Sigmoid colon (tissue), 7 donors: ENCODE measurements around the gene GALNT13. TPM values are rescaled to one million over a fixed set of nuclear protein-coding genes. Genes with fewer than 3 reads are reported as not detected.
A peak's percentile ranks its signal among the peaks of the same experiment; 100 is the strongest.

Experiments used
- DNase-seq: peaks from one replicate; pipeline ENCODE4 v3.0.0-alpha.2; 2019
- H3K27ac ChIP-seq, 4 donors: fragments of 200-600 bp; sonication (generic); one replicate each; pipeline ENCODE4 v1.5.1; 2016 to 2019; ENCODE audit warnings: mild to moderate bottlenecking in 1 of 4
- H3K27me3 ChIP-seq, 3 donors: fragments of 200-600 bp; sonication (generic); one replicate each; pipeline ENCODE4 v1.5.1; 2019; ENCODE audit warnings: mild to moderate bottlenecking in 1 of 3
- H3K36me3 ChIP-seq, 4 donors: fragments of 200-600 bp; sonication (generic); one replicate each; pipeline ENCODE4 v1.5.1; 2016 to 2019
- H3K4me1 ChIP-seq, 4 donors: fragments of 200-600 bp; sonication (generic); one replicate each; pipeline ENCODE4 v1.5.1; 2017 to 2019
- H3K4me3 ChIP-seq, 4 donors: fragments of 200-600 bp; sonication (generic); one replicate each; pipeline ENCODE4 v1.5.1; 2017 to 2019; ENCODE audit warnings: mild to moderate bottlenecking in 2 of 4, moderate library complexity in 1 of 4
- H3K9me3 ChIP-seq, 4 donors: fragments of 200-600 bp in 3 of 4; sonication (generic) in 3 of 4; one replicate each; pipeline versions ENCODE4 v1.5.1 to v1.6.1; 2013 to 2019
- EP300 ChIP-seq, 4 donors: sonication (generic); formaldehyde crosslinking; IDR thresholded peaks; one replicate each; pipeline ENCODE4 v1.6.1; 2017; ENCODE audit warnings: antibody characterized with exemption in 4 of 4
- POLR2A ChIP-seq, 2 donors: fragments of 450-650 bp; IDR thresholded peaks; one replicate each; pipeline ENCODE4 v1.6.1; 2016; ENCODE audit warnings: antibody characterized with exemption in 2 of 2, mild to moderate bottlenecking in 2 of 2, moderate library complexity in 2 of 2
- POLR2AphosphoS5 ChIP-seq, 4 donors: sonication (generic); formaldehyde crosslinking; IDR thresholded peaks; one replicate each; pipeline ENCODE4 v1.6.1; 2017; ENCODE audit warnings: antibody characterized with exemption in 4 of 4
- WGBS, 2 donors: extraction: QIAGEN DNeasy Blood & Tissue Kit; methylation state at CpG; one replicate each; pipeline ENCODE4 v1.1.7; 2013; 5-methylcytosine and 5-hydroxymethylcytosine counted together
- intact Hi-C: fragments of 100-400 bp; cut with DNase I; formaldehyde crosslinking; loops from one replicate; pipeline ENCODE4 v1.15.1; 2023
- polyA plus RNA-seq, 3 donors: library from polyadenylated mRNA; stranded (reverse); fragments of 200-250 nt; gene quantifications; one replicate each; pipeline ENCODE4 v1.2.3, GENCODE V29; 2013
- total RNA-seq, 4 donors: library from RNA; depleted of rRNA; stranded (reverse); fragments of >200 nt; gene quantifications; one replicate each; pipeline ENCODE4 v1.1.0, GENCODE V29; 2016
- TF ChIP-seq, protein P1 (sequence below), 4 experiments: fragments of 450-650 bp in 3 of 4; fragments of 200-600 bp in 1 of 4; IDR thresholded peaks; one replicate each; pipeline ENCODE4 v1.5.1; 2016 to 2019; ENCODE audit warnings: antibody characterized with exemption in 4 of 4, mild to moderate bottlenecking in 3 of 4, moderate library complexity in 2 of 4
- donor health status: healthy with polysubstance abuse.
- donor health status: Bipolar disorder and iron deficiency.
- donor health status: healthy.

The GALNT13 gene
- total and polyA plus RNA-seq, 7 donors = under 0.01 to 2.5 (median 0.82) TPM; not detected in 1

DNA sequence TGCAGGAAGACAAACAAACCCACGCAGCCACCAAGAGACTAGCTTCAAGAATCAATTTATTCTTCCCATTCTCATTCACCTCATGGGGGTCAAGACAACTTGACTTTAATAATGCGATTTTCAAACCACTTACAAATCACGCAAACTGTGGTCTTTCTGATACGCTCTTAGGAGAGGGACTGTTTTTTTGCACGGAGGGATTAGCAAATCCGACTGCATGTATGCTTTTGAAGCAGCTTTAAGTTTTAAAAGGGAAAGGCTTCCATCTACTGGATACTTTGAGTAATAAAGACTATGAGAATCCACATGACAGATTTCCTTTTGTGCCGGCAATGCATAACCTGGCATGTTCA lies 503.8 kb downstream of the GALNT13 start:
- TF ChIP-seq, protein P1, sequence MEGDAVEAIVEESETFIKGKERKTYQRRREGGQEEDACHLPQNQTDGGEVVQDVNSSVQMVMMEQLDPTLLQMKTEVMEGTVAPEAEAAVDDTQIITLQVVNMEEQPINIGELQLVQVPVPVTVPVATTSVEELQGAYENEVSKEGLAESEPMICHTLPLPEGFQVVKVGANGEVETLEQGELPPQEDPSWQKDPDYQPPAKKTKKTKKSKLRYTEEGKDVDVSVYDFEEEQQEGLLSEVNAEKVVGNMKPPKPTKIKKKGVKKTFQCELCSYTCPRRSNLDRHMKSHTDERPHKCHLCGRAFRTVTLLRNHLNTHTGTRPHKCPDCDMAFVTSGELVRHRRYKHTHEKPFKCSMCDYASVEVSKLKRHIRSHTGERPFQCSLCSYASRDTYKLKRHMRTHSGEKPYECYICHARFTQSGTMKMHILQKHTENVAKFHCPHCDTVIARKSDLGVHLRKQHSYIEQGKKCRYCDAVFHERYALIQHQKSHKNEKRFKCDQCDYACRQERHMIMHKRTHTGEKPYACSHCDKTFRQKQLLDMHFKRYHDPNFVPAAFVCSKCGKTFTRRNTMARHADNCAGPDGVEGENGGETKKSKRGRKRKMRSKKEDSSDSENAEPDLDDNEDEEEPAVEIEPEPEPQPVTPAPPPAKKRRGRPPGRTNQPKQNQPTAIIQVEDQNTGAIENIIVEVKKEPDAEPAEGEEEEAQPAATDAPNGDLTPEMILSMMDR (IDR thresholded peaks at IDR 0.05) = peak in 1 of 4 experiments; percentile 20
- TF ChIP-seq POLR2A (IDR thresholded peaks at IDR 0.05) = no peak
- H3K4me3 ChIP-seq = no peak overlapping the region
- no peaks in the 10 kb centered on the region for H3K4me1 ChIP-seq
- H3K27ac ChIP-seq = no peak overlapping the region
- H3K36me3 ChIP-seq = no peaks in the 10 kb centered on the region
- H3K9me3 ChIP-seq = no peaks in the 10 kb centered on the region
- no peaks in the 10 kb centered on the region for H3K27me3 ChIP-seq
- intact Hi-C loops = no loop called here
- WGBS, 2 donors = 8 to 10% methylated on average over 7 of the region's 7 CpGs
- DNase-seq = no peak

DNA sequence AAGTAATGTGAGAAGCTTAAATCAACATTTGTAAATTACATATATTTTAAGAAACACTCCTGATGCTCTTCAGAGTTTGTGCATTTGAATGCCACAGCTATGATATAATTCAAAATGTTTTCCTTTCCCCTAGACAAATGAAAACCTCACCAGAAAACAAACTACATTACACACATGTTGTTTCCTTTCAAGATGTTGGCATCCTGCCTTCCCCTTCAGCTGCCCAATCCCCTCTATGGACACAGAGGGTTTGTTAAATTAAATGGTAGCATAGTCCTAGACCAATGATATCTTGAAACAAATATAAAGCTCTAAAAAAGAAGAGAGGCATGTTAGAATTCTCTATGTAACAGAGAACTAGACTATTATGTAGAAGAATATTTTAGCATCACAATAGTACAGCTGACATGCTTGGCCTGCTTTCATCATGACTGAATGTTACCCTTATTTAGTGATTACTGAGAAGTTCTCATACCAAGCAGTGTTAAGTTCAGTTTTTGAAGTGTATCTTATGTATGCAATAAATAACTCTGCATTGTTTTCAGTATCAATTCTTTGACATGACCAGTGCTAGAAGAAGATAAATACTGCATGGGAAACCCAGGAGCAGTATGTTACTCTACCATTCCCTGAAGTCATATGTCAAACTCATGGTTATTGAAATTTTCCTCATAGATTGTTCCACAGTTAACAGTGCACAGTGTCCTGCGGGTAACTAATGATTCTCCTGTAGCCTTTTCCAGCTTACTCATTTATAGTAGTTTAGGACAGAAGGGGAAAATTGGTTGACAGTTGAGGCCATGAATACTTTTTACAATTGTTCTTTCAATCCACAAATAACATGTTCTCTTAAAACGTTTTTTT lies 510.4 kb downstream of the GALNT13 start:
- no peak overlapping the region for H3K4me3 ChIP-seq
- TF ChIP-seq POLR2AphosphoS5 (IDR thresholded peaks at IDR 0.05) (no peak), EP300 (IDR thresholded peaks at IDR 0.05) (no peak), POLR2A (IDR thresholded peaks at IDR 0.05) (no peak)
- TF ChIP-seq, protein P1 (IDR thresholded peaks at IDR 0.05) = no peak
- no peak overlapping the region for H3K27ac ChIP-seq
- intact Hi-C loops = no loop called here
- no peaks in the 10 kb centered on the region for H3K9me3 ChIP-seq
- no peak for DNase-seq
- H3K27me3 ChIP-seq = no peaks in the 10 kb centered on the region
- no peaks in the 10 kb centered on the region for H3K4me1 ChIP-seq
- 45 to 59% methylated on average over 2 of the region's 2 CpGs for WGBS, 2 donors
- no peaks in the 10 kb centered on the region for H3K36me3 ChIP-seq

DNA sequence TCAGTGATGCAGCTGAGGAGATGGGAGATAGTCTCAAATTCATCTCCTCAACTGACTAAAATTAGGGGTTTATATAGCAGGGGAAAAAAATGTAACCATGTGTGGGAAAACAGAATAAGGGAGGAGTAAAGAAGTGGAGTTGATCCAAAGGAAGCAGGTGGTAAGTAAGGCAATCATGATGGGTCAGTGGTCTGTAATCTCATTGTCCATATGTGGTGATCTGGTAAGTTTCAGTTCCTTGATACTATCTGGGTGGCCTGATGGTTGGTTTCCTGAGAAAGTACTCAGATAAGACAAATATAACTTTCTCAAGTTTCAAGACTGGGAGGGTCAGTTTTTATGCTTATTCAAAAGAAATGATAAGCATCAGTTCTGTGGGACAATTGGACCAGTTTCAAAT lies 514.5 kb downstream of the GALNT13 start:
- TF ChIP-seq POLR2A (IDR thresholded peaks at IDR 0.05) = no peak
- TF ChIP-seq, protein P1 (IDR thresholded peaks at IDR 0.05) = no peak
- TF ChIP-seq POLR2AphosphoS5 (IDR thresholded peaks at IDR 0.05) = no peak
- TF ChIP-seq EP300 (IDR thresholded peaks at IDR 0.05) = no peak
- DNase-seq = no peak
- Histone ChIP-seq H3K27me3 (no peaks in the 10 kb centered on the region), H3K9me3 (no peaks in the 10 kb centered on the region), H3K4me1 (no peaks in the 10 kb centered on the region), H3K4me3 (no peak overlapping the region), H3K36me3 (no peaks in the 10 kb centered on the region), H3K27ac (no peak overlapping the region)
- intact Hi-C loops = no loop called here

DNA sequence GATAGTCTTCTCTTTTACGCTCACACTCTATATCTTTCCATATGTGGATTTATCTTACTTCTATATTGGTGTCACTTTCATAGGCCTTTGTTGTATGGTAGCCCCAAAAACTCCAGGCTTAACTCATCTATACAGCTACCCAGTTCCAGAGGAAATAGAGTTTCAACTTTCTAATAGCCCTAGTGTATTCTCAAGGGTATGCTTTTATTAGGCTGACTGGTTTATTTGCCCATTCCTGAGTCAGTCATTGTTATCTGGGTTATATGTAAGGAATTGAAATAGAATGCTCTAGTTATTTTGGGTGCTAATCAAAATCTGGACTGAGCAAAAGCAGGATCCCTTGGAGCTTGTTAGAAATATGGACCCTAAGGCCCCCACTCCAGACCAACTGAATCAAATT lies 519.3 kb downstream of the GALNT13 start:
- no peaks in the 10 kb centered on the region for H3K4me1 ChIP-seq
- intact Hi-C loops = no loop called here
- H3K27ac ChIP-seq = no peak overlapping the region
- no peak for DNase-seq
- TF ChIP-seq, protein P1 (IDR thresholded peaks at IDR 0.05) = no peak
- TF ChIP-seq POLR2A (IDR thresholded peaks at IDR 0.05) = no peak
- TF ChIP-seq EP300 (IDR thresholded peaks at IDR 0.05) = no peak
- no peak for TF ChIP-seq POLR2AphosphoS5 (IDR thresholded peaks at IDR 0.05)
- no peaks in the 10 kb centered on the region for H3K9me3 ChIP-seq
- H3K4me3 ChIP-seq = no peak overlapping the region
- H3K27me3 ChIP-seq = no peaks in the 10 kb centered on the region
- no peaks in the 10 kb centered on the region for H3K36me3 ChIP-seq
- 95 to 98% methylated on average over 1 of the region's 1 CpG for WGBS, 2 donors

DNA sequence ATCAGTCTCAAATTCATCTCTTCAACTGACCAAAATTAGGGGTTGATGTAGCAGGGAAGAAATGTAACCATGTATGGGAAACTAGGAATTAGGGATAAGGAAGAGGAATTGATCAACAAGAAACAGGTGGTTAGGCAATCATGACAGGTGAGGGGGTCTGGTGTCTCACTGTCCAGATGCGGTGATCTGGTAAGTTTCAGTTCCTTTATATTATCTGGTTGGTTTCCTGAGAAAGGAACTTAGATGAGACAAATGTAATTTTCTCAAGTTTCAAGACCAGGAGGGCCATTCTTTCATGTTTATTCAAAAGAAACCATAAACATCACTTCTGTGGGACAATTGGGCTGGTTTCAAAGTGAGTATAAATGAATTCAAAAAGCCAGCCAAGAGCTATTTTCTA lies 520.5 kb downstream of the GALNT13 start:
- 65 to 81% methylated on average over 1 of the region's 1 CpG for WGBS, 2 donors
- Histone ChIP-seq H3K4me1 (no peaks in the 10 kb centered on the region), H3K27me3 (no peaks in the 10 kb centered on the region), H3K36me3 (no peaks in the 10 kb centered on the region), H3K9me3 (no peaks in the 10 kb centered on the region), H3K4me3 (no peak overlapping the region), H3K27ac (no peak overlapping the region)
- no peak for DNase-seq
- TF ChIP-seq, protein P1 (IDR thresholded peaks at IDR 0.05) = no peak
- TF ChIP-seq POLR2AphosphoS5 (IDR thresholded peaks at IDR 0.05) (no peak), EP300 (IDR thresholded peaks at IDR 0.05) (no peak), POLR2A (IDR thresholded peaks at IDR 0.05) (no peak)
- intact Hi-C loops = no loop called here
